Measurements from ENCODE around the gene FAM237A.

Gene FAM237A

GRCh38 chr2:206692971-206693370 is 50.7 kb downstream of the FAM237A start:
- DNase-seq (ENCODE audit: low read depth): no peak

GRCh38 chr2:206693399-206694137 is 51.3 kb downstream of the FAM237A start:
- peak; percentile 48 for DNase-seq (ENCODE audit: low read depth)

GRCh38 chr2:206696910-206697309 is 54.6 kb downstream of the FAM237A start:
- no peak for DNase-seq (ENCODE audit: low read depth)

- no peak for DNase-seq (ENCODE audit: low read depth)
Measured at GRCh38 chr2:206698811-206699210, 56.5 kb downstream of the FAM237A start.
